HG03280 (cell line): Measurements from ENCODE around the gene XRCC3.
A peak's percentile ranks its signal among the peaks of the same experiment; 100 is the strongest.

Experiments
- ATAC-seq: cut with Tn5 transposase; IDR thresholded peaks from one replicate; pipeline ENCODE4 v1.9.1; 2021; ENCODE audit warnings: mild to moderate bottlenecking, moderate library complexity; ENCODE audit not compliant: unreplicated experiment

Gene XRCC3

DNA sequence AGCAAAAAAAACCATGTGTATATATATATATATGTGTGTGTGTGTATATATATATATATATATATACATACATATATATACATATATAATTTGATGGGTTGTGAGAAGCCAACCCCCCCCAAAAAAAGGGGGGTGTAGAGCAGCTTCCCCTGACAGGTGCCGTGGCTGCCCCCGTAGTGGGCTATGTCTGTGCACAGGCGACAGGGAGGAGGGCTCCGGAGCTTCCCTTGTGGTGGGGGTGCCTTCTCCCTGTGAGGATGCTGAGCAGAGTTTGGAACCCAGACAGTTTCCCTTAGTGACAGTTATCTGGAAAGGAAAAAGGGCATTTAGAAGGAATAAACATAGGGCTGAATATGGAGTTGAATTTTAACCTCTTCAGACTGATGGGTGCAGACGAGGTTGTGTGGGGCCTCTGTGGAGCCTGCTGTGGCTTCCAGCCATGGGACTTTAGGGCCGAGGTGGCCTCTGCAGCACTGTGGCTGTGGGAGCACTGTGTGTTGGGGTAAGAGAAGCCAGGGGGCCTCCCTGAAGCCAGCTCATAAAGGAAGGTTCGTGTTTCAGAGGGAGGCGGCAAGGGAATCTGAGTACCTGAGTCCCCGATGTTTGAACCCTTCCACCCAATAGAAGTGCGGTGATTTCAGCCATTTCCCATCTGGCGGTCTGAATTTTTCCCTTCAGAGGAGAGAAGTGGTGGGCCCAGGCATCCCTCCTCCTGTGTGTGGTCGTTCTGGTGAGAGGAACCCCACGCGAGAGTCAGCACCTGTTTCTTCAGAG lies 19.8 kb downstream of the XRCC3 start:
- no peak for ATAC-seq

DNA sequence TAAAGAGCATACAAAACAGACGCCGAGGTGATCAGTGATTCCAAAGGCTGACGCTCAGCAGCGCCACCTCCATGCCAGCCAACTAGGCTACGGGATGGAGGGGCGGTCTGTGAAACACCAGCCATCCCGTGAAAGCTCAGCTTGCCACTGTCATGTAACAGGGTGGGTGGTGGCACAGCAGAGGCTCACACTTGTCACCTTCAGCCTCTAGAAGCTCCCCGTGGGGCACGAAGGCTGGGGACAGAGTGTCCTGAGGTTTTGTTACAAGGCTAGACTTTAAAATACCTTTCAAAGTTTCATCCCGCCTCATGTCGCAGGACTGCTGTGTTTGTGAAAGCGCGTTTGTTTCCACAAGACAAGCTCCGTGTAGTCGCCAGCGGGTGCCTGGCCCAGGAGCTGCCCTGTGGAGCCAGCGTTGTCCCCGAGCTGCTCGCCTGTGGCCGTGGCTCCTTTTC lies 20.7 kb downstream of the XRCC3 start:
- ATAC-seq, result no peak

DNA sequence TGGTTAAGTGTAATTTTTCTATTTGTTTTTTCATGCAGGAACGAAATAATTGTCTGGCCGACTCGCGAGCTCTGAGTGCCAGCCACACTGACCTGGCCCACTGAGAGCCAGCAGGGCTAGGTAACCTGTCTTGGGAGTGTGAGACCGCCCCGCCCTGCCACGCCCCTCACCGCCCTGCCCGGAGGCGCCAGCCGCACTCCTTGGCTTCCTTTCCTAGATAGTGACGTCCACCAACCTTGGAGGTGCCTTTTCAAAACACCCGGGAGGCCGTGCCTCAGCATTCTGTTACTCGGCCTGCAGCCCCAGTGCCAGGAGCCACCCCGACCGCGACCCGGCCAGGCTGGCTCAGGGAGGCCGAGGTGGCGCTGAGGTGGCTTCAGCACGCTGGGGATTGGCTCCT lies 21.7 kb downstream of the XRCC3 start:
- ATAC-seq, result no peak

DNA sequence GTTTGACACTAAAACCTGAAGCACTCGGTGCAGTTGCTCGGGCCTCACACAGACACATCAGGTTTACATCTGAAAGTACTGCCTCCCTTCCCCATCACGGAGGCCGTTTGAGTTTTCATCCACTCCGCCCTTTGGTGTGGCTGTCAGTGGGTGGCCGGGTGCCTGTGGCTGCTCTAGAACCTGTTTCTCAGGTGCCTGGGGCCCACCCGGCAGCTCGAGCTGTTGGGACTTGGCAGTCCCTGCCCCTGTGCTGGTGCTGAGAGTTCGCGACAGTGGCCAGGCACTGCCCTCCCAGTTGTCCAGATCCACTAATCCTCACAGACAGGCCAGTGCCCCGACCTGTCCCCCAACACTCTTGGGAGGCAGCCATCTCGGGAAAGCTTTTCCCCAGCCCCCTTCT lies 22.4 kb downstream of the XRCC3 start:
- no peak for ATAC-seq

DNA sequence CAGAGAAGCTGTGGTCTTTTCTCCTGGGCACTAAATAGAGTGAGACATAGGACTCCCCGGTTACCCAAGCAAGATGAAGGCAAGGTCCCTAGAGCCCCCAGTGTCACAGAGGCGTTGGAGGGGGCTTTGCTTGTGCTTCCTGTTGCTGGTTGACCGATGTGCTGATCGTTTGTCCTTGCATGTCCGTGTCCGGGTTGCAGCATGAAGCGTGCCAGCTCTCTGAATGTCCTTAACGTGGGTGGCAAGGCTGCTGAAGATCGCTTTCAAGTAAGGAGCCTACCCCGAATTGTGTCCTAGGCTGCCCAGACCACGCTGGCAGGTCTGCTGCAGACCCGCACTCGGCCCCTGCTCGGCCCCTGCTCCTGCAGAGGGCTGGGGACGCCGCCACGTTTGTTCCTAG lies 23.1 kb downstream of the XRCC3 start:
- ATAC-seq, result no peak

DNA sequence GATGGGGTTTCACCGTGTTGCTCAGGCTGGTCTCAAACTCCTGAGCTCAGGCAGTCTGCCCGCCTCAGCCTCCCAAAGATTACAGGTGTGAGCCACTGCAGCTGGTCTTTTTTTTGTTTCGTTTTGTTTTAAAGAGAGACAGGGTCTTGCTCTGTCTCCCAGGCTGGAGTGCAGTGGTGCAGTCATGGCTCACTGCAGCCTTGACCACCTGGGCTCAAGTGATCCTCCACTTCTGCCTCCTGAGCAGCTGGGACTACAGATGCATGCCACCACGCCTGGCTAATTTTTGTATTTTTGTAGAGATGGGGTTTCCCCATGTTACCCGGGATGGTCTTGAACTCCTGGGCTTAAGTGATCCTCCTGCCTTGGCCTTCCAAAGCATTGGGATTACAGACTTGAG lies 23.6 kb downstream of the XRCC3 start:
- ATAC-seq, result peak; percentile 63

DNA sequence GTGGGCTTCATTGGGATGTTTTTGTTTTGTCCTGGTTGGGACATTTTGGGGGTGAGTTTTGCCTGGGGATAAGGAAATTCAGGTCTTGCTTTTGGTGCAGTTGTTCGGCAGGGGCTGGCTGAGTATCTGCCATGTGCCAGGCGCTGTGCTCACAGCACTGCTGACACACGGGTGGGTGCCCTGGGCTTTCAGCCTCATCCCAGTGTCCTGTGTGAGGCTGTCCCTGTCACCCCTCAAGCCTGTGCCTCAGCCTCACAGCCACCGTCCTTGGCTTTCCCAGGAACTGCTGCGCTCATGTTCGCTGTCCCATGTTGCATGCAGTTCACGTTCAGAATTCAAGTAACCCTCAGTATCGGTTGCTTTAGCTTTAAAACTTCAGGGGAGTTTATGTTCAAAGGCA lies 24.9 kb downstream of the XRCC3 start:
- ATAC-seq, result no peak

DNA sequence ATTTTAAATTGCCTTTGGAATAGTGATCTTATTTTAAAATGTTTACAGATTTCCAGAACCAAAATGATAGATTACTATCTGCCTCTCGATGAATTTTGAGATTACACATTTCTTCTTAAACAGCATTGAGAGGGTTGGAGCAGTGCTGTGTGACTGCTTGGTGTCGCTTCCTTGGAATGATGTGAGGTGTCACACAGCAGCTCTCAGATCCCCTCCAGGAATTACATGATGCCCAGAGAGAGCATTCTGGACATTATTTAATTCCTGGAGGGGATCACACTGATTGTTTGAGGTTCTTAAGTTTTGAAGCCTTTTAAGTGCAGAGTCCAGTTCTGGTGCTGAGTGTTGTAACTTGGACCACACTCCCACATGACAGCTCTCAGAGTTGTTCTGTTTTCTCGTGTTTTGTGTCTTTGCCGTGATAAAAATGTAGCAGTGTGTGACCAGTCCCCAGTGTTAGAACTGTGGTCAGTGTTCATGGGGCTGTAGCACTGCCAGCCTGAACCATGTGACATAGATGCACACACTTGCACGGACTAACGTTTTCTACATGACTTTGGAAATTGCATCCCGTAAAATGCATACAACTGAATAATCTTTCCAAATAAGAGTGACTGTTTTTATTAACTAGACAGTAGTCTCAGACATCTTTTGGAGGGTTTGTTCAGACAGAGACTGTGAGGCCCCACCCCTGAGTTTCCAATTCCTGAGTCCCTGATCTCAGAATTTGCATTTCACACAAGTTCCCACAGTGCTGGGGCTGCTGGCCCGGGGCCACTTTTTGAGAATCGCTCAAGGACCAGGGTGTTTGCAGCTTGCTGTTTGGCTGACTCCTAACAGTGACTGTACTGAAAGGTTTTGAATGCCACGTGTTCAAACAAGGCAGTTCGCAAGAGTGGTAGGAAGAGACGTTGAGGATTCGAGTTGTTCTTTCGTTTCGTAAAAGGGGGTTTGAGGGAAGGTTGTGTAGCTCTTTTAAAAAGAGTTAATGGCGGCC lies 26.0 kb downstream of the XRCC3 start:
- no peak for ATAC-seq

DNA sequence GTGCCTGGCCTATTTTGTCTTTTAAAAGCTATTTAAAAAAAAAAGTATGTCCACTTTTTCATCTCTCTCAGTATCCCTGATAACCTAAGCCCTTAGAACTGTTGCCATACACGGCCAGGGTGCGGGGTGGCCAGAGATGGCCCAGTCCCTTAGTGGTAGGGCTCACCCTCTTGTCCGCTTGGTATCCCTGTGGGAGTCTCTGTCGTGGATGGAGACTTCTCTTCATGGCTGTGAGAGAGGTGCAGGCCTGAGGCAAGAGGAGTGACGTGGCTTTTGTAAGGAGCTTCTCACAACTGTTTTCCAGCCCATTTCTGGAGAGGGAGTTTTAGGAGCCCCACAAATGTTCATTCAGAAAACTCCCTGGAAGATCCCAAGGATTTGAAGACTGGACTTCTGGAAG lies 26.8 kb downstream of the XRCC3 start:
- ATAC-seq, result no peak

DNA sequence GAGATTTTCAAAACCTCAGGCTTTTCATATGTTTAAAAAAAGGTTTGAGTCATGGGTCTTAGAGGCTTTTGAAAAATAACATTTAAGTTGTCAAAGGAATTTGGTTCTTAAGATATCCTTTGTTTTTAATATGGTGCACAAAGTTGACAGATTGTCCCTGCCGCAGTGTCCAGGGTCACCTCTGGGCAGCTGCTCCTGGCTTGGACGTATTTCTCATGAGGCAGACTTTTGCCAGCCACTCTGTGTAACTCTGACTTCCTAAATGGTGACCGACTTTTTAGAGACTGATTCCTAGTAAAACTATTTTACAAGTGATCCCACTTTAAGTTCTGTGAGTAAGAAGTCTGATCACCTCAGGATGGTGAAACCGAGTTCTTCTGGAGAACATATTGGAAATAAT lies 27.5 kb downstream of the XRCC3 start:
- ATAC-seq, result no peak

DNA sequence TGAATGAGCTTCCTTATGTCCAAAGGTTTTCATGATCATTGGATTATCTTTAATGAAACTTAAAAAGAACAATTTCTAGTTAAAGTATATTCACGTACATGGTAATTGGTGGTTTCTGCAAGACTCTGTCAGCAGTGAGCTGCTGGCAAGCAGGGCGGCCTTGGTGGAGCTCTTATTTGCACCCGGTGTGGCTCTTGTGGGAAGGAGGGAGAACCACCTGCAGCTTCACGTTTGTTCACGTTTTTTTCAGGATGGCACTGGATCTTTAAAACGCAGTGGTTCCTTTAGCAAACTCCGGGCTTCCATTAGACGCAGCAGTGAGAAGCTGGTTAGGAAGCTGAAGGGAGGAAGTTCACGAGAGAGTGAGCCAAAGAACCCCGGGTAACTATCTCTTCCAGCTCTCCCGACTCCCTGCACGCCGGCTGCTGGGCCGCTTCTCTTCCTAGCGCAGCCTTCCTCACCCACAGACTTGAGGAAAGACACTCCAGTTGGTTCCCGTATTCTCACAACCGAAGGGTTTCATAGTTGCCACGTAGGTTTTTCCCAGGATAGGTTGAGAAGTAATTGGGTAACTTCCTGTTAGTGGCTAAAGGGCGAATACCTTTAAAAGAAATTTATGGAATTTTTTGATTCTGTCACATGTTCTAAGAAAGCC lies 28.3 kb downstream of the XRCC3 start:
- no peak for ATAC-seq

DNA sequence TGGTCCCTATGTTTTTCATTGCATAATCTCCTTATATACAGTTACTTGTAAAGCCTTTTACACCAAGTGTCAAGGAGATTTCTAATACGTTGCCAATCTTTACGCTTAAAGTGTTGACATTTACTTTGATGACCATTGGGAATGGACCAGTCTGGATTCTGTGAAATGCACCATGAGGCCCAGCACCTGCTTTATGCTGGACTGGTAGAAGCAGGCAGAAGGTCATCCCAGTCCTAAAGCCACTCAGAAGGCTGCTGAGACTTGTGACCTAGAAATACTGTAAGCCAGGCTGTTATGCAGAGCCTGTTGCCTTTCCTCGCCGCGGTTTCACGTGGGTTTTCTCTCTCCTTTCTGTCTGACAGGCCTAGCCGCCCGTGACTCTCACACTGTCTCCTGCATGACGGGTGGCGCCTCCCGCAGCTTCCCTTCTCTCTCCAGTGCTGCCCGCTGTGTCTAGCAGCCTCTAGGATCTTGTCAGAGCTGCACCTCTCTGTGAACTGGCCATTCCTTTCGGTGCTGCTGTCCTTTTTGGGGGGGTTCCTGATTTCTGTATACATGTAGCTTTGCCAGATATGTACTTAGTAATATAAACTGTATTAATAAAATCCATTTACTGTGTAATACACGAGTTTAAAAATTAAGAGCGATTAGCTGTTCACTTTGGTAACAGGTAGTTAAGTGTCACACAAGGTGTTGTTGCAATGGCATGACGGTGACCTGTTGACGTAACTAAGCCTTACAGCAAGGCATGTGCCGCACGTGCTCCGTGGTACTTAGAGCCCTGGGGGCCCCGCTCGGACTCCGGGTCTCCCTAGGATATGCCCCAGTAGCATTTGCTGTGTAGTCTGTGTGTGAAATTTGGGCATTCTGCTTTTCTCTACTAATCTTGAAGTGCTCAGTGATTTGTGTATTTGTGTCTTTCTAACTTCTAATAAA lies 29.7 kb downstream of the XRCC3 start:
- no peak for ATAC-seq

DNA sequence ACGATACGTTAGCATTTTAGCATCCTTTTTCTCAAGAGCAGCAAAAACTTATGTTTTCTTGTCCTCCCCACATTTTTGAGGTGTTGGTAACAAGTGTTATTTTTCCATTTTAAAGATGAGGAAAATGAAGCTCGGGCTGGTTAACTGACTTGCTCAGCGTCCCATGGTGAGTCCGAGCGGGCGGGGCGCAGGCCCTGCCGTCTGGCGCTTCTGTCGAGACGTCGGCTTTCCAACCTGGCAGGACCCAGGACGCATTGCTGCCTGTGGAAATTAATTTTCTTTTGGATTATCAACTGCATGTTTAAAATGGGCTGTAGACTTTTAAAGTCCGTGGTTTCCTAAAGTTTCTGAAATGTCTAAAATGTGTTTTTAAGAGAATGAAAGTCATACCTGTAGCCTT lies 30.4 kb downstream of the XRCC3 start:
- no peak for ATAC-seq

DNA sequence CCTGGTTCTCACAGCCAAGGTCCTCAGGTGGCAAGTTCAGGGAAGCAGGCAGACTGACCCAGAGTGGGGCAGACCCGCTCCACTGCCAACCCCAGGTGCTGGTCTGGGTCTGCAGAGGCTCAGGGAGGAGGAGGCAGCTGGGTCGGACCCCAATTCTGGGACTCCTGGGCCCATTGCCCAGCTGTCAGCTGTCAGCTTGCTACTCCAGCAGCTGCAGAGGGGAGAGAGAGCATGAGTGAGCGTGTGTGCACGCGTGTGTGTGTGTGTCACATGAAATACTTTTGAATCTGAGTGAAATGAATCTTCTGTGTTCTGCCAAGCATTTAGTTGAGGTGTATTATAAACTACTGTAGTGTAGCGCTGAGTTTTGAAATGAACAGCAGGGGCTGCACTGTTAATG lies 30.8 kb downstream of the XRCC3 start:
- ATAC-seq, result no peak

DNA sequence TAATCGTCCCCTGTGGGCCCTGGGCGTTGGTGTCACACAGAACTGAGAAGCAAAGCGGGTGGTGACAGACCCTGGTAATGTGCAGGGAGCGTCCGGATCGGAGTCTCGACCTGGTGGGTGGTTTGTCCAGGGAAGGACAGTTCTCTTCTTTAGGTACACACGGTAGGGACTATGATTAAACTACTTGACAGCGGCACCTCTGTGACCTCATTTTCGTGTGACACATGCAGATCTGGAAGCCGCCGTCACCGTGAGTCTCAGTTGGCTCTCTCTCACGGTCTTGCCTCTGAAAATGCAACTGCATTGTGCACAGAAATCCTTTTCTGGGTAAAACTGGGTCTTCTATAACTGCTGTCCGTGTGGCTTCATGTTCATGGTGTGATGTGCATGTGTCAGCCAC lies 32.1 kb downstream of the XRCC3 start:
- no peak for ATAC-seq

DNA sequence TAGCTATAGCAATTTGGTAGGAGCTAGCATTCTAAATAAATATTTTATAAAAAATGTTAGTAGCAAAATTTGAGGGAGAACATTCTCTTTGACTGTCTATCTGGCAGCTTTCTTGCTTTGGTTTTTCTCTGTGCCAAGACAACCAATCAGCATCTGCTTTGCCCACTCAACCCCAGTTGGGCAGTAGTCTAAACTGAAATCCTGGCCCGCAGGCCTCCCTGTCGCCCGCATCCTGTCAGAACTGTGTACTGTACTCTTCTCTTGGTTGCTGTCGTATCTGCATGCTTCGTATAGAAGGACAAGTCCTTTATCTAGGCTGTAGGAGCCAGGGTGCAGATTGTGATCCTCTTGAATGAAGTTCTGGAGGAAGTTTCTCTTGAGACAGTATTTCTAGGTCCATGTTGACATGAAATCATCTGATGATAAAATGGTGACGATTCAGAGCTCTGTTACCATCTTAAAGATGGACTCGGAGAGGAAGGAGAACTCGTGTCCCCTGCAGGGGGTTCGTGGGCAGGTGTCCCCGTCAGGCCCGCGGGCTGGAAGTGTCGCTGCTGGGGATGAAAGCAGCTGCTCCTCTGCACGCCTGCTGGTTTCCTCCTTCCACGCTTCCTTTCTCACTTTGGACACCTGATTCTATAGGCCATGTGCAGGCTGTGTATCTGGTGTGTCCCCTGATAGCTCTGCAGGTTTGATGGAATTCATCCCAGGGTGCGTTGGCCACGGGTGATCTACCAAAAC lies 34.6 kb downstream of the XRCC3 start:
- ATAC-seq, result no peak

DNA sequence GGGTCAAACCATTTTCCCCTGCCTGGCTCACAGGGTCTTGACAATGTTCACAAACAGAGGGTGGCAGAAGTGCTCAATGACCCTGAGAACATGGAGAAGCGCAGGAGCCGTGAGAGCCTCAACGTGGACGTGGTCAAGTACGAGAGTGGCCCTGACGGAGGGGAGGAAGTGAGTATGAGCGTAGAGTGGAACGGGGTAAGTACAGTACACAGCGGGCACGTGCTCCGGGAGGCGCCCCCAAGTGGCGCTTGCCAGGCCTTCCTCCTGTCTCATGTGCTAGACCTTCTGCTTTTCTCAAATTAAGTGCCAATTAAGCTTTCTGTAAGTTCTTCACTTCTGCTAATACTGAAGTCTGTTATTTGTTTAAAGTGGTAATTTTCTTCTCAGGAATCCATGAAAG lies 35.9 kb downstream of the XRCC3 start:
- ATAC-seq, result no peak

DNA sequence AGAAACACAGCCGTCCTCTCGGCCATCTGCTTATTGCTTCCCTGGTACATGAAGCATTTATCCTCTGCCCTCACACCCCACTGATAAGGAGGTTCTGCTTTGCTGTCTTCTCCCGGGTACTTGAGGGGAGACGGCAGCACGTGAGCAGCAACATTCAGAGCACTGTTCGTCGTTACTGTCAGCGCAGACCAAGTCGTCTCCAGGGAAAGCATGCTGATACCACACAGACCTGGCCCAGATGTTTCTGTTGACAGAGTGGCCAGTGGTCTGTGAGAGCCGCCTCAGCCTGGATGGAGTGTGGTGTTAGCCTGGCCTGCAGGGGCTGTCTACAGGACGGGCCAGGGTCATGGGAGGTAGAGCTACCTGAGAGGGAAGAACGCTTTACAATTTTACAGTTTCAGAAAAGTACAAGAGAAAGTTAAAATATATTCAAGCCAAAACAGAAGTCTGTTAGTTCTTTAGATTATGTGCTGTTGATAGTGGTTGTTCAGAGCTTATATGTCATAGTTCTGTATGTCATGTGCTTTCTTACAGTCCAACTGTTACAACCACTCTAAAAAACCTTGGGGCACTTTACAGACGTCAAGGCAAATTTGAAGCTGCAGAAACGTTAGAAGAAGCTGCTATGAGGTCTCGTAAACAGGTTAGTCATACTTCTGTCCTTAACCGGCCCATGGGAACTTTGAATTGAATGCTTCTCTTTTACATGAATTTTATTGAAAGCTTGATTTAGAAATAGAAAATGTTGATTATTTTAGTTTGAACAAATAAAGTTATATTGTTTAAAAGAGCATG lies 38.2 kb downstream of the XRCC3 start:
- no peak for ATAC-seq

DNA sequence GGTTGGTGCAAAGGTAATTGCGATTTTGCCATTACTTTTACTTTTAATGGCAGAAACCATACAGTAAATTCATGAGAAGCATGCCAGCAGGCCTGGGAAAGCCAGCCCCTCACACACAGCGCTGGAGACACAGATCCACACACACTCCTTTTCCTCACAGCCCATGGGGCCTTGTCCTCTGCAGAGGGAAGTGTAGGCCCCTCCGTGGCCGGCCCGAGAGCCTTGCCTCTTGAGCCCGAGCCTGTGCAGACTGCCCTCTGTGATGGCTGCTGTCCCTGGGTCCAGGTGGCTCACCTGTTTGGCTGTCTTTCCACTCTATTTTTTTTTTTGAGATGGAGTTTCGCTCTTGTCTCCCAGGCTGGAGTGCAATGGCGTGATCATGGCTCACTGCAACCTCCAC lies 39.3 kb downstream of the XRCC3 start:
- no peak for ATAC-seq
